H1 (cell line): ENCODE measurements around the gene SPAAR. TPM values are rescaled to one million over a fixed set of nuclear protein-coding genes. Genes with fewer than 3 reads are reported as not detected.

Source experiments
- CTCF ChIA-PET: fragments of 300-600 bp; sonication (Branson Sonifier 250); formaldehyde crosslinking; loops from one replicate; lab custom pipeline; 2021; ENCODE audit not compliant: partially characterized antibody; lab: Charles Lee
- POLR2A ChIA-PET: fragments of 300-600 bp; sonication (Branson Sonifier 250); formaldehyde crosslinking; loops from one replicate; lab custom pipeline; 2021; ENCODE audit warnings: inconsistent platforms; ENCODE audit not compliant: partially characterized antibody; lab: Charles Lee
- DNase-seq, 2 experiments: peaks; one replicate each; pipeline versions ENCODE4 v3.0.0 to v3.0.0-alpha.2; 2010 to 2022; ENCODE audit warnings: low spot score in 2 of 2, low read depth in 1 of 2, mixed read lengths in 1 of 2
- FAIRE-seq: peaks from 2 replicates; lab custom pipeline; 2011; peaks lifted over from hg19 to GRCh38; lab: Jason Lieb, UNC
- H2AFZ ChIP-seq: 2 replicates; pipeline ENCODE4 v1.8.1; 2012; ENCODE audit warnings: low read length, inconsistent platforms
- H2AK5ac ChIP-seq: 2 replicates; pipeline ENCODE4 v1.6.1; 2013; ENCODE audit warnings: low read depth, low read length
- H2BK120ac ChIP-seq: replicated peaks from 2 replicates; pipeline ENCODE3; 2013; ENCODE audit warnings: low read depth, low read length, inconsistent platforms
- H2BK12ac ChIP-seq: 2 replicates; pipeline ENCODE4 v1.6.1; 2013; ENCODE audit warnings: low read depth, low read length
- H2BK15ac ChIP-seq: 2 replicates; pipeline ENCODE4 v1.6.1; 2013; ENCODE audit warnings: low read length
- H2BK20ac ChIP-seq: 2 replicates; pipeline ENCODE4 v1.6.1; 2013; ENCODE audit warnings: low read length
- H2BK5ac ChIP-seq: 2 replicates; pipeline ENCODE4 v1.6.1; 2013; ENCODE audit warnings: low read depth, low read length
- H3K14ac ChIP-seq: 2 replicates; pipeline ENCODE4 v1.6.1; 2013; ENCODE audit warnings: inconsistent platforms; ENCODE audit not compliant: insufficient read length
- H3K18ac ChIP-seq: 2 replicates; pipeline ENCODE4 v1.6.1; 2013; ENCODE audit warnings: low read length; ENCODE audit errors: extremely low read depth
- H3K23ac ChIP-seq: 2 replicates; pipeline ENCODE4 v1.6.1; 2013; ENCODE audit warnings: inconsistent platforms; ENCODE audit not compliant: insufficient read length
- H3K23me2 ChIP-seq: 2 replicates; pipeline ENCODE4 v1.6.1; 2013; ENCODE audit warnings: low read depth, low read length
- H3K27ac ChIP-seq: 2 replicates; pipeline ENCODE4 v1.6.1; 2011; ENCODE audit warnings: low read depth, low read length, inconsistent platforms
- H3K27me3 ChIP-seq, 4 experiments: replicated peaks in 1 of 4; 1 replicate in 1 of 4; 2 replicates in 3 of 4; pipeline versions ENCODE4 v1.6.1 to v1.8.1; 2011 to 2013; ENCODE audit warnings: low read length in 3 of 4, mild to moderate bottlenecking in 3 of 4, inconsistent platforms in 2 of 4, mixed read lengths in 2 of 4, moderate library complexity in 1 of 4; ENCODE audit not compliant: control insufficient read depth in 3 of 4, insufficient read depth in 3 of 4; ENCODE audit errors: extremely low read depth in 1 of 4
- H3K36me3 ChIP-seq, 4 experiments: 2 replicates each; pipeline versions ENCODE4 v1.6.1 to v1.8.1; 2011 to 2013; ENCODE audit warnings: mild to moderate bottlenecking in 4 of 4, low read length in 3 of 4, moderate library complexity in 2 of 4, control low read depth in 1 of 4, inconsistent platforms in 1 of 4; ENCODE audit not compliant: insufficient read depth in 4 of 4, control insufficient read depth in 2 of 4
- H3K4ac ChIP-seq: replicated peaks from 2 replicates; pipeline ENCODE3; 2013; ENCODE audit warnings: low read length, low read depth, mixed read lengths, inconsistent platforms; ENCODE audit not compliant: insufficient read length
- H3K4me1 ChIP-seq, 4 experiments: replicated peaks in 1 of 4; 1 replicate in 1 of 4; 2 replicates in 3 of 4; pipeline versions ENCODE4 v1.6.1 to v1.8.1; 2011 to 2013; ENCODE audit warnings: low read length in 3 of 4, inconsistent platforms in 2 of 4, mixed read lengths in 1 of 4; ENCODE audit not compliant: insufficient read depth in 4 of 4, control insufficient read depth in 3 of 4
- H3K4me2 ChIP-seq, 2 experiments: 2 replicates each; pipeline versions ENCODE4 v1.6.1 to v1.8.1; 2011 to 2013; ENCODE audit warnings: low read depth in 2 of 2, low read length in 2 of 2, control low read depth in 1 of 2, inconsistent platforms in 1 of 2, mild to moderate bottlenecking in 1 of 2; ENCODE audit not compliant: insufficient read depth in 1 of 2
- H3K4me3 ChIP-seq, 4 experiments: fragments of 200-600, 300-600 bp in 1 of 4; sonication (generic), shearing (Covaris generic), sonication (Bioruptor Twin) in 1 of 4; 2 replicates each; pipeline versions ENCODE4 v1.5.1 to v1.8.1; 2011 to 2016; ENCODE audit warnings: low read length in 4 of 4, low read depth in 3 of 4, control low read depth in 2 of 4, inconsistent platforms in 2 of 4, mild to moderate bottlenecking in 2 of 4, mixed read lengths in 1 of 4, moderate library complexity in 1 of 4; ENCODE audit not compliant: insufficient read depth in 2 of 4; ENCODE audit errors: extremely low read depth in 1 of 4
- H3K56ac ChIP-seq: replicated peaks from 2 replicates; pipeline ENCODE3; 2013; ENCODE audit warnings: low read depth, mild to moderate bottlenecking, mixed read lengths, low read length, inconsistent platforms; ENCODE audit not compliant: insufficient read length
- H3K79me1 ChIP-seq: 2 replicates; pipeline ENCODE4 v1.6.1; 2013; ENCODE audit warnings: low read depth, low read length, control low read depth
- H3K79me2 ChIP-seq, 2 experiments: 2 replicates each; pipeline versions ENCODE4 v1.6.1 to v1.8.1; 2012 to 2013; ENCODE audit warnings: low read length in 2 of 2, mild to moderate bottlenecking in 2 of 2, inconsistent platforms in 1 of 2; ENCODE audit not compliant: insufficient read depth in 2 of 2, control insufficient read depth in 1 of 2
- H3K9ac ChIP-seq, 4 experiments: replicated peaks in 1 of 4; 1 replicate in 1 of 4; 2 replicates in 3 of 4; pipeline versions ENCODE4 v1.6.1 to v1.8.1; 2011 to 2013; ENCODE audit warnings: low read depth in 3 of 4, low read length in 3 of 4, control low read depth in 2 of 4, mild to moderate bottlenecking in 2 of 4, moderate library complexity in 2 of 4, inconsistent platforms in 1 of 4; ENCODE audit errors: extremely low read depth in 1 of 4
- H3K9me3 ChIP-seq, 2 experiments: 2 replicates each; pipeline versions ENCODE4 v1.6.1 to v1.8.1; 2012 to 2013; ENCODE audit warnings: mild to moderate bottlenecking in 2 of 2, moderate library complexity in 2 of 2, control low read depth in 1 of 2, inconsistent platforms in 1 of 2, low read depth in 1 of 2, low read length in 1 of 2, mixed read lengths in 1 of 2; ENCODE audit not compliant: insufficient read depth in 2 of 2
- H4K20me1 ChIP-seq, 2 experiments: replicated peaks in 1 of 2; 2 replicates each; pipeline versions ENCODE3 to v1.8.1; 2011 to 2013; ENCODE audit warnings: inconsistent platforms in 2 of 2, low read length in 2 of 2, mild to moderate bottlenecking in 1 of 2; ENCODE audit not compliant: insufficient read depth in 2 of 2, control insufficient read depth in 1 of 2
- H4K5ac ChIP-seq: 2 replicates; pipeline ENCODE4 v1.6.1; 2013; ENCODE audit warnings: low read length, low read depth, mixed read lengths, inconsistent platforms; ENCODE audit not compliant: insufficient read length
- H4K8ac ChIP-seq: 2 replicates; pipeline ENCODE4 v1.8.0; 2013; ENCODE audit warnings: mild to moderate bottlenecking, moderate library complexity, low read length, inconsistent platforms; ENCODE audit not compliant: insufficient read depth; ENCODE audit errors: extremely low read depth
- H4K91ac ChIP-seq: replicated peaks from 2 replicates; pipeline ENCODE3; 2013; ENCODE audit warnings: low read length, mixed read lengths, inconsistent platforms; ENCODE audit not compliant: insufficient read length
- PHF8 ChIP-seq: fragments of 200-600 bp; sonication (generic); conservative IDR thresholded peaks from 2 replicates; pipeline ENCODE4 v1.7.1; 2012; ENCODE audit warnings: low read depth, mild to moderate bottlenecking, inconsistent platforms, low read length, moderate library complexity
- RNF2 ChIP-seq: fragments of 200-900, 300-1000 bp; sonication (generic); IDR thresholded peaks from 2 replicates; pipeline ENCODE4 v1.7.1; 2016; ENCODE audit warnings: borderline replicate concordance, low read depth, mild to moderate bottlenecking, antibody characterized with exemption, low read length; ENCODE audit not compliant: poor library complexity, severe bottlenecking; ENCODE audit errors: missing control alignments
- WGBS, 2 experiments: shearing (Covaris generic) in 1 of 2; methylation state at CpG; one replicate each; pipeline versions ENCODE4 v1.1.6 to v1.1.7; 2013 to 2015; ENCODE audit warnings: low lambda C conversion rate in 2 of 2, mixed read lengths in 2 of 2, inconsistent platforms in 1 of 2, low coverage in 1 of 2, missing lambda C conversion rate in 1 of 2; ENCODE audit not compliant: insufficient replicate concordance in 2 of 2, insufficient coverage in 1 of 2, insufficient read length in 1 of 2; ENCODE audit errors: extremely low coverage in 1 of 2, missing lambda C conversion rate in 1 of 2; 5-methylcytosine and 5-hydroxymethylcytosine counted together
- polyA plus RNA-seq, 7 experiments: library from polyadenylated mRNA; depleted of rRNA in 3 of 7; stranded (reverse) in 5 of 7; unstranded in 2 of 7; fragments of >200 nt in 5 of 7; fragments of 200-250 nt in 2 of 7; gene quantifications; 1 replicate in 5 of 7; 2 replicates in 1 of 7; 4 replicates in 1 of 7; pipeline versions ENCODE4 v1.2.1 to v1.2.3, GENCODE V29; 2011 to 2013; ENCODE audit warnings: missing spikeins in 2 of 7, mixed read lengths in 2 of 7
- total RNA-seq: library from RNA; stranded (reverse); fragmentation: NEBNext Ultra II Directional; extraction: Animal tissue kit (Norgen Biotek cat#: 25700); gene quantifications from 2 replicates; pipeline ENCODE4 v1.2.1, GENCODE V29; 2021

Gene SPAAR
- total and polyA plus RNA-seq, 2 of the 8 experiments (the other 6 are each of a cell fraction or from before 2014, with no cell fraction given): 0.27 TPM; not detected in 1

GRCh38 chr9:35958104-35958837, 49.0 kb downstream of the SPAAR start, which contains the start of gene OR2S2:
Gene OR2S2, minus strand, starts transcription at chr9:35958154. Its CDS starts 56 bp downstream, at chr9:35958098.
- Histone ChIP-seq H3K9me3 (no peaks in the 10 kb centered on the region), H3K23ac (no peak within 1 kb of the TSS), H2AK5ac (no peak within 1 kb of the TSS), H3K79me2 (no peaks in the 10 kb centered on the region), H4K8ac (no peak within 1 kb of the TSS), H4K91ac (no peak within 1 kb of the TSS), H2BK12ac (no peak within 1 kb of the TSS), H3K27me3 (peaks cover 0 to 2% (median 0%) of the 10 kb centered on the region in 4 experiments; a peak in 2 of 7 replicates), H3K23me2 (no peaks in the 10 kb centered on the region), H3K4me1 (peaks cover 0 to 3% (median 1%) of the 10 kb centered on the region in 4 experiments; a peak in 3 of 7 replicates), H3K27ac (no peak within 1 kb of the TSS), H2AFZ (no peak within 1 kb of the TSS), H2BK120ac (no peak within 1 kb of the TSS), H4K5ac (no peak within 1 kb of the TSS), H3K4me2 (no peak within 1 kb of the TSS), H2BK15ac (no peak within 1 kb of the TSS), H4K20me1 (no peaks in the 10 kb centered on the region), H3K56ac (no peak within 1 kb of the TSS), H3K79me1 (no peaks in the 10 kb centered on the region), H3K36me3 (no peaks in the 10 kb centered on the region), H2BK5ac (no peak within 1 kb of the TSS), H3K9ac (no peak within 1 kb of the TSS), H3K14ac (no peak within 1 kb of the TSS), H3K4me3 (no peak within 1 kb of the TSS), H3K4ac (no peak within 1 kb of the TSS), H2BK20ac (no peak within 1 kb of the TSS), H3K18ac (no peak within 1 kb of the TSS)
- 86% methylated on average over 5 of the region's 5 CpGs; no CpG with 5 or more reads in 1 of the 2 experiments for WGBS, 2 experiments
- DNase-seq (peak in 1 of 2 experiments; percentile 27), FAIRE-seq (no peak)
- TF ChIP-seq PHF8: no peak
- no peak for TF ChIP-seq RNF2
- ChIA-PET CTCF (interaction anchor here (1.2 to 7.3 kb wide), 7 partner anchors 9 to 370 kb away, joined by 3 to 102 read pairs (median 5); no protein-coding TSS in a partner anchor), POLR2A (interaction anchor here (1.2 kb wide), 1 partner anchor 232 kb away, joined by 3 read pairs; the partner anchor contains the start of gene CLTA)
